Lower lobe of right lung (tissue), 2 donors: ENCODE data around the gene CACNG5. TPM values are rescaled to one million over a fixed set of nuclear protein-coding genes. Genes with fewer than 3 reads are reported as not detected.

Source experiments
- ATAC-seq, 2 donors: fragments of 200-7000 bp; cut with Tn5 transposase; one replicate each; pipeline ENCODE4 v1.9.1; 2020 to 2022; ENCODE audit warnings: mild to moderate bottlenecking in 2 of 2, moderate library complexity in 2 of 2
- DNase-seq: peaks from one replicate; pipeline ENCODE4 v3.0.0-alpha.2; 2020
- H3K27ac ChIP-seq: fragments of 200-600 bp; one replicate; pipeline ENCODE4 v1.8.0; 2022
- H3K27me3 ChIP-seq: fragments of 200-600 bp; one replicate; pipeline ENCODE4 v1.8.0; 2022; ENCODE audit warnings: low read depth
- H3K36me3 ChIP-seq: fragments of 200-600 bp; one replicate; pipeline ENCODE4 v1.8.0; 2022; ENCODE audit warnings: mild to moderate bottlenecking
- H3K4me1 ChIP-seq: fragments of 200-600 bp; one replicate; pipeline ENCODE4 v1.8.0; 2022
- H3K4me3 ChIP-seq: fragments of 200-600 bp; one replicate; pipeline ENCODE4 v1.8.0; 2022; ENCODE audit warnings: mild to moderate bottlenecking
- H3K9me3 ChIP-seq: fragments of 200-600 bp; one replicate; pipeline ENCODE4 v1.8.0; 2022
- CTCF ChIP-seq: fragments of 200-600 bp; IDR thresholded peaks from one replicate; pipeline ENCODE4 v1.8.0; 2022; ENCODE audit warnings: antibody characterized with exemption, mild to moderate bottlenecking
- intact Hi-C: fragments of 100-400 bp; cut with DNase I; formaldehyde crosslinking; loops from one replicate; pipeline ENCODE4 v1.11.0; 2022
- total RNA-seq: library from RNA; stranded (reverse); fragmentation: NEBNext Ultra II Directional; extraction: Animal tissue kit (Norgen Biotek cat#: 25700); gene quantifications from one replicate; pipeline ENCODE4 v1.2.1, GENCODE V29; 2021
- donor health status: DM: no; HTN: yes; CAD: no; lungs with severe emphysema.

CACNG5 gene
- total RNA-seq, 1 donor from 2014 or later: not detected

GRCh38 chr17:66803474-66803951 lies 31.4 kb upstream of the CACNG5 start:
- no peaks in the 10 kb centered on the region for H3K9me3 ChIP-seq
- intact Hi-C loops: no loop called here
- DNase-seq (no peak), ATAC-seq (no peak)
- no peak for TF ChIP-seq CTCF
- H3K27me3 ChIP-seq: no peaks in the 10 kb centered on the region
- no peak overlapping the region for H3K4me3 ChIP-seq
- H3K36me3 ChIP-seq: no peaks in the 10 kb centered on the region
- no peak overlapping the region for H3K27ac ChIP-seq
- no peaks in the 10 kb centered on the region for H3K4me1 ChIP-seq

- ATAC-seq (no peak), DNase-seq (no peak)
- no peak for TF ChIP-seq CTCF
- no peaks in the 10 kb centered on the region for H3K36me3 ChIP-seq
- H3K4me3 ChIP-seq: no peak overlapping the region
- H3K27ac ChIP-seq: no peak overlapping the region
- no peaks in the 10 kb centered on the region for H3K27me3 ChIP-seq
- intact Hi-C loops: no loop called here
- H3K4me1 ChIP-seq: no peaks in the 10 kb centered on the region
- H3K9me3 ChIP-seq: no peaks in the 10 kb centered on the region
These were observed 29.4 kb upstream of the CACNG5 start for GRCh38 chr17:66805567-66805966.

- no peak for DNase-seq
- H3K4me3 ChIP-seq: no peak overlapping the region
- no peaks in the 10 kb centered on the region for H3K9me3 ChIP-seq
- TF ChIP-seq CTCF: no peak
- intact Hi-C loops: no loop called here
- H3K27me3 ChIP-seq: no peaks in the 10 kb centered on the region
- H3K4me1 ChIP-seq: no peaks in the 10 kb centered on the region
- ATAC-seq: no peak
- H3K27ac ChIP-seq: no peak overlapping the region
- no peaks in the 10 kb centered on the region for H3K36me3 ChIP-seq
These were observed 27.7 kb upstream of the CACNG5 start for GRCh38 chr17:66807182-66807581.

- no peaks in the 10 kb centered on the region for H3K9me3 ChIP-seq
- ATAC-seq: no peak
- TF ChIP-seq CTCF: no peak
- H3K27me3 ChIP-seq: no peaks in the 10 kb centered on the region
- no peak overlapping the region for H3K27ac ChIP-seq
- no peaks in the 10 kb centered on the region for H3K4me1 ChIP-seq
- intact Hi-C loops: no loop called here
- H3K36me3 ChIP-seq: no peaks in the 10 kb centered on the region
- H3K4me3 ChIP-seq: no peak overlapping the region
- DNase-seq: no peak
These were observed 25.5 kb upstream of the CACNG5 start for GRCh38 chr17:66809408-66809807.

GRCh38 chr17:66810951-66811682 lies 23.8 kb upstream of the CACNG5 start:
- ATAC-seq: no peak
- no peaks in the 10 kb centered on the region for H3K27me3 ChIP-seq
- H3K4me3 ChIP-seq: no peak overlapping the region
- H3K9me3 ChIP-seq: no peaks in the 10 kb centered on the region
- intact Hi-C loops: no loop called here
- no peaks in the 10 kb centered on the region for H3K4me1 ChIP-seq
- DNase-seq: no peak
- no peaks in the 10 kb centered on the region for H3K36me3 ChIP-seq
- TF ChIP-seq CTCF: no peak
- H3K27ac ChIP-seq: no peak overlapping the region
